Upper lobe of left lung (tissue), 4 donors: Measurements from ENCODE around the gene TMEM231.
"Not testable (repeated sequence)": the region's sequence is repeated elsewhere in the genome, so short reads cannot be mapped to it uniquely, and the experiment has no call there.

Experiments
- CTCF ChIP-seq, 6 experiments: fragments of 450-650 bp in 4 of 6; fragments of 200-600 bp in 2 of 6; sonication (generic) in 2 of 6; IDR thresholded peaks; one replicate each; pipeline ENCODE4 v1.5.1; 2016 to 2019; ENCODE audit warnings: antibody characterized with exemption in 6 of 6
- POLR2A ChIP-seq, 4 donors: fragments of 450-650 bp; IDR thresholded peaks; one replicate each; pipeline ENCODE4 v1.5.1; 2016 to 2017; ENCODE audit warnings: antibody characterized with exemption in 4 of 4, mild to moderate bottlenecking in 2 of 4

GRCh38 chr16:75548456-75548855, 7.6 kb downstream of the TMEM231 start:
- TF ChIP-seq CTCF, POLR2A (IDR thresholded peaks at IDR 0.05): not testable (repeated sequence)
